Tibial artery (tissue), 4 donors: ENCODE data around the gene VSIG8.

Source experiments
- DNase-seq, 2 donors: peaks; one replicate each; pipeline ENCODE4 v3.0.0-alpha.2; 2019
- H3K27ac ChIP-seq, 2 donors: fragments of 200-600 bp; sonication (generic) in 1 of 2; 1 replicate in 1 of 2; 2 replicates in 1 of 2; pipeline ENCODE4 v1.5.1; 2018 to 2019; ENCODE audit warnings: mild to moderate bottlenecking in 1 of 2
- H3K27me3 ChIP-seq, 2 donors: fragments of 200-600 bp; sonication (generic) in 1 of 2; one replicate each; pipeline versions ENCODE4 v1.5.1 to v1.6.0; 2016 to 2019
- H3K36me3 ChIP-seq, 3 donors: fragments of 200-600 bp; sonication (generic) in 2 of 3; one replicate each; pipeline ENCODE4 v1.5.1; 2016 to 2019; ENCODE audit warnings: mild to moderate bottlenecking in 2 of 3
- H3K4me1 ChIP-seq, 4 donors: fragments of 200-600 bp; sonication (generic) in 2 of 4; 1 replicate in 3 of 4; 2 replicates in 1 of 4; pipeline ENCODE4 v1.5.1; 2016 to 2019
- H3K4me3 ChIP-seq, 2 donors: fragments of 200-600 bp; sonication (generic) in 1 of 2; 1 replicate in 1 of 2; 2 replicates in 1 of 2; pipeline ENCODE4 v1.5.1; 2018 to 2019; ENCODE audit warnings: mild to moderate bottlenecking in 2 of 2
- H3K9me3 ChIP-seq, 3 donors: fragments of 200-600 bp; sonication (generic) in 1 of 3; one replicate each; pipeline ENCODE4 v1.5.1; 2016 to 2019
- CTCF ChIP-seq, 2 experiments: fragments of 200-600 bp in 1 of 2; fragments of 450-650 bp in 1 of 2; IDR thresholded peaks; one replicate each; pipeline ENCODE4 v1.5.1; 2017 to 2019; ENCODE audit warnings: antibody characterized with exemption in 2 of 2, mild to moderate bottlenecking in 1 of 2, moderate library complexity in 1 of 2
- intact Hi-C: fragments of 100-400 bp; cut with DNase I; formaldehyde crosslinking; loops from one replicate; pipeline ENCODE4 v1.15.0; 2023; ENCODE audit warnings: low total_unique reads

Gene VSIG8

GRCh38 chr1:159881622-159882526, 19.4 kb upstream of the VSIG8 start:
- DNase-seq = no peak
- no peaks in the 10 kb centered on the region for H3K4me1 ChIP-seq
- H3K27ac ChIP-seq = no peak overlapping the region
- H3K4me3 ChIP-seq = no peak overlapping the region
- H3K36me3 ChIP-seq = no peaks in the 10 kb centered on the region
- TF ChIP-seq CTCF (IDR thresholded peaks at IDR 0.05) = no peak
- H3K27me3 ChIP-seq = no peaks in the 10 kb centered on the region
- intact Hi-C loops = no loop called here
- H3K9me3 ChIP-seq = no peaks in the 10 kb centered on the region

- intact Hi-C loops = no loop called here
- Histone ChIP-seq H3K4me3 (no peak overlapping the region), H3K4me1 (no peaks in the 10 kb centered on the region), H3K36me3 (no peaks in the 10 kb centered on the region), H3K27me3 (no peaks in the 10 kb centered on the region), H3K9me3 (no peaks in the 10 kb centered on the region), H3K27ac (no peak overlapping the region)
- DNase-seq = no peak
- no peak for TF ChIP-seq CTCF (IDR thresholded peaks at IDR 0.05)
These were observed 18.0 kb upstream of the VSIG8 start for GRCh38 chr1:159880430-159880829.

GRCh38 chr1:159879977-159880376, 17.5 kb upstream of the VSIG8 start:
- no peak for DNase-seq
- intact Hi-C loops = no loop called here
- no peaks in the 10 kb centered on the region for H3K9me3 ChIP-seq

GRCh38 chr1:159879136-159879535, 16.7 kb upstream of the VSIG8 start:
- Histone ChIP-seq H3K9me3 (no peaks in the 10 kb centered on the region), H3K4me3 (no peak overlapping the region), H3K4me1 (no peaks in the 10 kb centered on the region), H3K27ac (no peak overlapping the region), H3K27me3 (no peaks in the 10 kb centered on the region), H3K36me3 (no peaks in the 10 kb centered on the region)
- intact Hi-C loops = no loop called here
- no peak for DNase-seq
- TF ChIP-seq CTCF (IDR thresholded peaks at IDR 0.05) = no peak

More at GRCh38 chr1:159879977-159880376, 17.5 kb upstream of the VSIG8 start:
- H3K27ac ChIP-seq = no peak overlapping the region
- H3K4me1 ChIP-seq = no peaks in the 10 kb centered on the region
- no peak overlapping the region for H3K4me3 ChIP-seq
- TF ChIP-seq CTCF (IDR thresholded peaks at IDR 0.05) = no peak
- H3K36me3 ChIP-seq = no peaks in the 10 kb centered on the region
- no peaks in the 10 kb centered on the region for H3K27me3 ChIP-seq

- Histone ChIP-seq H3K36me3 (no peaks in the 10 kb centered on the region), H3K27me3 (no peaks in the 10 kb centered on the region), H3K9me3 (no peaks in the 10 kb centered on the region), H3K4me1 (no peaks in the 10 kb centered on the region), H3K27ac (no peak overlapping the region), H3K4me3 (no peak overlapping the region)
- no peak for DNase-seq
- intact Hi-C loops = no loop called here
- no peak for TF ChIP-seq CTCF (IDR thresholded peaks at IDR 0.05)
These were observed 15.4 kb upstream of the VSIG8 start for GRCh38 chr1:159877695-159878444.
